Activated T-helper 1 cell treated with Interleukin-2 at 50 U/mL for 16 hours (primary cell): ENCODE measurements around the gene CCDC85B.
A peak's percentile ranks its signal among the peaks of the same experiment; 100 is the strongest.
"Not testable (repeated sequence)": the region's sequence is repeated elsewhere in the genome, so short reads cannot be mapped to it uniquely, and the experiment has no call there.

Source experiments
- DNase-seq: peaks from one replicate; pipeline ENCODE4 v3.0.0-alpha.2; 2020; ENCODE audit warnings: low read depth

The CCDC85B gene

DNA sequence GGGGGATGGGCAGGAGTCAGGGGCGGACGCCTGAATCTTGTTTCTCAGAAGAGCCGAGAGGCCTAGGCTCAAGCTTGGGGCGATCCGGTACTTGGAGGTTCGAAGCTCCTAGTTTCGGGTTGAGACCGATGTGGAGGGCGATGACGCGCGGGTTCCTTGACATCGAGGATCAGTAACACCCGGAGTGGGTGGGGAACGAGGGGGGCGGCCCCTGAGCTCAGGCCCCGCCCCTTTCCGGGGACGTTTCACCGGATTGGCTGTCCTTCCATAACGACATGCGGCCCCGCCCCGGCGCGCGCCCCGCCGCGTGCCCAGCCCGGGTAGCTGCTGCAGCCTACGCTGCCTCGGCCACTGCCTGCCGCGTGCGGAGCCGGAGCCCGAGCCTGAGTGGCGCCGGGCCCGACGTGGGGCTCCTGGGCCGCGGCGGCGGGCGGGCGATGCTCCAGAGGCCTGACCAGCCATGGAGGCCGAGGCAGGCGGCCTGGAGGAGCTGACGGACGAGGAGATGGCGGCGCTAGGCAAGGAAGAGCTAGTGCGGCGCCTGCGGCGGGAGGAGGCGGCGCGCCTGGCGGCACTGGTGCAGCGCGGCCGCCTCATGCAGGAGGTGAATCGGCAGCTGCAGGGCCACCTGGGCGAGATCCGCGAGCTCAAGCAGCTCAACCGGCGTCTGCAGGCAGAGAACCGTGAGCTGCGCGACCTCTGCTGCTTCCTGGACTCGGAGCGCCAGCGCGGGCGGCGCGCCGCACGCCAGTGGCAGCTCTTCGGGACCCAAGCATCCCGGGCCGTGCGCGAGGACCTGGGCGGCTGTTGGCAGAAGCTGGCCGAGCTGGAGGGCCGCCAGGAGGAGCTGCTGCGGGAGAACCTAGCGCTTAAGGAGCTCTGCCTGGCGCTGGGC lies at the start of gene CCDC85B:
Gene CCDC85B, plus strand, starts transcription at position 350 of the 895 bp plus-strand sequence. Its CDS starts 111 bp downstream, at position 461.
- DNase-seq: peak; percentile 98

- no peak for DNase-seq
Observed at GRCh38 chr11:65842144-65842543, 48.3 kb upstream of the CCDC85B start.

- DNase-seq: no peak
Observed at GRCh38 chr11:65843811-65844210, 46.7 kb upstream of the CCDC85B start.

GRCh38 chr11:65844231-65844872 lies 46.1 kb upstream of the CCDC85B start:
- no peak for DNase-seq

DNA sequence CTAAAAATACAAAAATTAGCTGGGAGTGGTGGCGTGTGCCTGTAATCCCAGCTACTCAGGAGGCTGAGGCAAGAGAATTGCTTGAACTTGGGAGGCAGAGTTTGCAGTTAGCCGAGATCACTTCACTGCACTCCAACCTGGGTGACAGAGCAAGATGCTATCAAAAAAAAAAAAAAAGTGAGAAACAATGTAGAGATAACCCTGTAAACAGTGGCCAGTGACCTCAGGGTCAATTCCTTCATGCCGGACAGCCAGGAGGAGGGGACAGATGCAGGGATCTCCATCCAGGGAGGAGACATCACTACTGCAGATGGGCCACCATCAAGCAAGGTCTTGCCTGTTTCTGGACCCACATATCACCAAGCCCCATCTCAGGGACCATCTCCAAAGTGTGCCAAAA lies 42.7 kb upstream of the CCDC85B start:
- no peak for DNase-seq

DNA sequence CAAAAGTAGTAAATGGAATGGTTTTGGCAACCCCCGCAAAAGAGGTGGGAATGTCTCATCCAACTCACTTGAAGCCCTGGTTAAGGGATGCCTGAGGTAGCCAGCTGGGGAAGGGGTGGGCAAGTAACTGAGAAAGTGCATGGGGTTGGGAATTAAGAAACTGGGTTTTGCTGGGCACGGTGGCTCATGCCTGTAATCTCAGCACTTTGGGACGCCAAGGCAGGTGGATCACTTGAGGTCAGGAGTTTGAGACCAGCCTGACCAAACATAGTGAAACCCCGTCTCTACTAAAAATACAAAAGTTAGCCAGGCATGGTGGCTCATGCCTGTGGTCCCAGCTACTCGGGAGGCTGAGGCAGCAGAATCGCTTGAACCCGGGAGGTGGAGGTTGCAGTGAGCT lies 41.8 kb upstream of the CCDC85B start:
- DNase-seq: not testable (repeated sequence)

- no peak for DNase-seq
Observed at GRCh38 chr11:65849366-65849765, 41.1 kb upstream of the CCDC85B start.

GRCh38 chr11:65849771-65850216 lies 40.7 kb upstream of the CCDC85B start:
- DNase-seq: no peak

- no peak for DNase-seq
Observed at GRCh38 chr11:65850217-65851082, 40.0 kb upstream of the CCDC85B start.

DNA sequence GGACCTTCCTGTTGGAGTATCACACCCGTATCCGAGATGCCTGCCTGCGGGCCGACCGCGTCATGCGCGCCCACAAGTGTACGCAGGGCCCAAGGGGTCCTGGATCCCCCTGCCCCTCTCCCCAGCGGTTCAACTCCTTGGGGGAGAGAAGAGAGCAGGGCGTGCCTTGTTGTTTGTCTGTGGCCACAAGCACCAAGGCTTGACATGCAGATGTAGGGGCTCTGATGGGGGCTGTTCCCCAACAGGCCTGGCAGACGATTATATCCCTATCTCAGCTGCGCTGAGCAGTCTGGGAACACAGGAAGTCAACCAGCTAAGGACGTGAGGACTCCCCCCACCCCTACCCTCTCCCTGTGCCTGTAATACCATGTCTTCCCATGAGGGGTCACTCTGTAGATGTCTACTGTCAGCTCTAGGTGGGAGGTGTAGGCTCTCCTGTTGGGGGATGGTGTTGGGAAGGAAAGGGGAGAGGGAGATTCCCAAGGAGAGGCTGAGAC lies 39.3 kb upstream of the CCDC85B start:
- no peak for DNase-seq

GRCh38 chr11:65851811-65852507 lies 38.5 kb upstream of the CCDC85B start:
- no peak for DNase-seq

- DNase-seq: no peak
Observed at GRCh38 chr11:65852508-65853245, 37.8 kb upstream of the CCDC85B start.

DNA sequence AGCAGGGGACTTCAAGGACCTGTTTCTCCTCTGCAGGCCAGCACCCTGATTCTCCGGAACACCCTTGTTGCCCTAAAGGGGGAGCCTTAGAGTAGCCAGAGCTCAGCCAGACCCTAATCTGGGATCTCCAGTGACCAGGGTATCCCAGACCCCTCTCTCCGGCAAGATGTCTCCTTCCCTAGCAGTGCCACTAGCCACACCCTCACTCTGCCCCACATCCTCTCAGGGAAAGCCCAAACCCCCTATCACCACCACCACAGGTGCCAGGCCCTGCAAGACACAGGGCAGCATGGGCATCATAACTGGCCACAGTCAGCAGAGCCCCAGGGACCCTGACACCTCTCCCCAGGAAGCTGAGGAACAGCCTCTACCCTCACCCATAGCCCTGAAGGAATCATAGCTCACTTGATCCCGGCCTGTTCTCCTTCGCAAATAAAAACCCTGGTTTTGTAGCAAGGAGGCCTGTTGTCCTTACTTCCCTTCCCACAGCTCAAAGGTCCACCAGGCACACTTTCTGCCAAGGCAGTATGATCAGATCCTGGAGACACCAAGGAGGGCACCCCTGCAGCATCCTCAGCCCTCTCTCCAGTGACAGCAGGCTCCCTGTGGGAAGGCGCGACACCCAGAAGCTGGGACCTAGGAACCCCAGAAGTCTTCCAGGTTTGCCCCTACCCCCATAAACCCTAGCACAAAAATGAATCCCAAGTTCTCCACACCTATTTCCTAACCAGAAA lies 37.1 kb upstream of the CCDC85B start:
- DNase-seq: no peak

DNA sequence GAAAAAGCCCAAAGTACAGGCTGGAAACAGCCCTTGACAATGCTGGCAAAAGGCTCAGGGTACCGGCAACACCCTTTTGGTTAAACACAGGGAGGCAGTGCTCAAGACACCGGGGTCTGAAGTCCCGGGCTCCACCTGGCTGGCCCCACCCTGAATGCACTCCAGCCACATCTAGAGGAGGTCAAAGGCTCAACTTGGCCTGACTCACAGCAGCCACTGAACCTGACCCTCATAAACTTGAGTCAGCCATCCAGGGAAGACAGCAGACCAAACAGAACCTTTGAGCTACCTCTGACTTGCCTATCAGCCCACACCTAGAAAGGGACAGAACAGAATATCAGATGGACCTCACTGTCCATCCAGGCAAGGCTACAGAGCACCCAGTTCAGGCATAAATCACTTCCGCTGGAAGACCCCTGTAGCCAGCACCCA lies 36.3 kb upstream of the CCDC85B start:
- no peak for DNase-seq

DNA sequence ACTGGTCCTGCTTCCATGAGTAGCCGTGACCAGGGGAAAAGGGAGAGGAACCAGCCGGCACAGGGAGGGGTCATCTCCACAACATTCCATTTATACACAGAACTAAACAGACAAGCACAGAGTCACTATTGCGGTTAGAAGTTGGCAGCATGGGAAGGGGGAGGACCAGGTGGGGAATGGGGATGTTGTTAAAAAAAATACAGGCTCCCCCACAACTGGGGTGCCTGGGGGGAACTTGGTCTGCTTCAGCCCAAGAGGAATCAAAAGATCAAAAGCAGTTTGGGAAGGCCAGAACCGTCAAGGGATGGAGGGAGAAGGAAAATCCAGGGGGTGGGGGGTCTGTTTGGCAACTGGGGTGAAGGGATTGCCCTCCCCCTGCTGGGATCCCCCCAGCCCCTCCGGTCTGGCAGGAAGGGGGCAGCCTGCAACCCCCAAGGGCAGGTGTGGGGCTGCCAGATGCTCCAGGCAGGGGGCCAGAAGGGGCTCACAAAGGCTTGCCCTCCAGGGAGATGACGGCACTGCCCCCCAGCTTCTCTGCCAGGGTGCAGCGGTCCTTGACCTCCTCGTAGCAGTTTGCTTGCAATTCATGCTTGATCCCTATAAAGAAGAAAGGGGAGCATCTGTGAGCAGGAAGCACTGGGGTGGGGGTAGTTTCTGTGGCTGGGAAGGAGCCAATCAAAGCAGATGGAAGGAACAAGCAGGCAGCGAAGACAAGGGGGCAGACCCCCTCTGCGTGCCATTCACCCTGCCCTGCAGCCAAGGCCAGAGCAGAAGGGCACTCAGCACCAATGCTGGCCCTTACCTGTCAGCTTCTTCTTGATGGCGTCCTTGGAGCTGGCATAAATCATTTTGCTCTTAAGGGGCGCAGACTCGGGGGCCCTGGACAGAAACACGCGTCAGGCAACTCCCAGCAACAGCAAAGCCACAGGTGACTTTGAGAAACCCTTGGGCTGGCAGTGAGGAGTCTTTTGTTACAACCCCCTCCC lies 35.3 kb upstream of the CCDC85B start:
- no peak for DNase-seq

DNA sequence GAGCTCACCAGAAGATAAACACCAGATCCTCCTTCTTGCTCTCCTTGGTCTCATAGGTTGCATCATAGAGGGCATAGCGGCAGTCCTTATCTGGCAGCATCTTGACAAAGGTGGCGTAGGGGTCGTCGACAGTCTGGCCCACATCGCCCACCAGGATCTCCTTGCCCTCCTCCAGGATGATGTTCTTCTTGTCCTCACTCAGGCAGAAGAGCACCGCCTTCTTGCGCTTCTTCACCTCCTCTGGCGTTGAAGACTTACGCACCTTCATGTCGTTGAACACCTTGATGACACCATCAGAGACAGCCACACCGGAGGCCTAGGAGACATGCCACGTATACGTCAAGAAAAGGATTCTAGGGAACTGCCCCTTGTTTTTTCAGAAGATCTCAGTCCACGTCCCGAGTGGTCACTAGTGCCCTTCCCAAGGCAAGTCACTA lies 34.5 kb upstream of the CCDC85B start:
- no peak for DNase-seq

- peak; percentile 81 for DNase-seq
Observed at GRCh38 chr11:65856689-65857499, 33.6 kb upstream of the CCDC85B start.

DNA sequence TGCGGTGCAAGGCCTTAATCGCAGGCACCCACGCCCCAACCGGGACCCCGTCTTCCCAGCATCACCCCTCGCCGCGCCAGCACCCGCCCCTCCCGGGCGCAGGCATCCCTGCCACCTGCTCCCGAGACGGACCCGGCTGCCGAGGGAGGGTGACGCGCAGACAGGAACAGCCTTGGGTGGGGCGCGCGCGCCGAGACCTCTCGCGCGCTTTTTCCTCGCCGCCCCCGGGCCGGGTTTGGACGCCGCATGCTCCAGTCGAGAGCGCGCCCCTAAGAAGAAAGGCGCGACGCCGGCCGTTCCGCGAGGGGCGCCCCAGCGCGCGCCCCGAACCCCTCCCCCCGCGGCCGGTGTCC lies 33.0 kb upstream of the CCDC85B start:
- peak; percentile 53 for DNase-seq
